BJ (cell line): ENCODE results near the gene GDE1. TPM values are rescaled to one million over a fixed set of nuclear protein-coding genes. Genes with fewer than 3 reads are reported as not detected.

ENCODE experiments used
- CTCF ChIA-PET: fragments of 350-600 bp; formaldehyde crosslinking; extraction: SDS; loops from one replicate; lab custom pipeline; 2021; ENCODE audit warnings: antibody characterized with exemption, inconsistent platforms; lab: Yijun Ruan, JAX
- POLR2A ChIA-PET: fragments of 300-600 bp; sonication (Branson Sonifier 250); formaldehyde crosslinking; extraction: SDS; loops from one replicate; lab custom pipeline; 2021; ENCODE audit warnings: antibody characterized with exemption; lab: Charles Lee
- DNase-seq: peaks from one replicate; pipeline ENCODE4 v3.0.0-alpha.2; 2011; ENCODE audit warnings: low read depth
- H3K27me3 ChIP-seq: 2 replicates; pipeline ENCODE4 v1.6.0; 2011; ENCODE audit warnings: low read length; ENCODE audit not compliant: control insufficient read depth, insufficient read depth
- H3K36me3 ChIP-seq: 2 replicates; pipeline ENCODE4 v1.5.1; 2011; ENCODE audit warnings: low read length; ENCODE audit not compliant: control insufficient read depth, insufficient read depth
- H3K4me3 ChIP-seq: 2 replicates; pipeline ENCODE4 v1.5.1; 2011; ENCODE audit warnings: low read depth, mild to moderate bottlenecking, control low read depth, low read length
- CTCF ChIP-seq: IDR thresholded peaks from 2 replicates; pipeline ENCODE4 v1.5.1; 2011; ENCODE audit warnings: low read depth, mild to moderate bottlenecking, control low read depth, inconsistent platforms, low read length, moderate library complexity; ENCODE audit not compliant: insufficient read depth
- polyA plus RNA-seq: library from polyadenylated mRNA; depleted of rRNA; stranded (reverse); fragments of >200 nt; gene quantifications from 2 replicates; pipeline ENCODE4 v1.2.3, GENCODE V29; 2011

The GDE1 gene
- polyA plus RNA-seq, 1 experiment = 39.7 TPM

GRCh38 chr16:19481769-19482168 lies 40.1 kb downstream of the GDE1 start:
- ChIA-PET CTCF (no interaction called here), POLR2A (no interaction called here)
- Histone ChIP-seq H3K27me3 (no peaks in the 10 kb centered on the region), H3K4me3 (no peak overlapping the region), H3K36me3 (no peaks in the 10 kb centered on the region)
- no peak for DNase-seq
- no peak for TF ChIP-seq CTCF

- POLR2A ChIA-PET = no interaction called here
- Histone ChIP-seq H3K27me3 (no peaks in the 10 kb centered on the region), H3K4me3 (no peak overlapping the region), H3K36me3 (no peaks in the 10 kb centered on the region)
- TF ChIP-seq CTCF = no peak
- no peak for DNase-seq
- CTCF ChIA-PET = no interaction called here
These were observed 40.6 kb downstream of the GDE1 start for GRCh38 chr16:19481296-19481695.

GRCh38 chr16:19479302-19479721 lies 42.6 kb downstream of the GDE1 start:
- POLR2A ChIA-PET = no interaction called here
- CTCF ChIA-PET = no interaction called here
- DNase-seq = no peak

GRCh38 chr16:19478505-19478904 lies 43.4 kb downstream of the GDE1 start:
- DNase-seq = no peak
- CTCF ChIA-PET = no interaction called here
- no peak for TF ChIP-seq CTCF
- Histone ChIP-seq H3K4me3 (no peak overlapping the region), H3K27me3 (no peaks in the 10 kb centered on the region), H3K36me3 (no peaks in the 10 kb centered on the region)
- POLR2A ChIA-PET = no interaction called here

More at GRCh38 chr16:19479302-19479721, 42.6 kb downstream of the GDE1 start:
- TF ChIP-seq CTCF = no peak
- no peaks in the 10 kb centered on the region for H3K27me3 ChIP-seq
- H3K36me3 ChIP-seq = no peaks in the 10 kb centered on the region
- H3K4me3 ChIP-seq = no peak overlapping the region

GRCh38 chr16:19474617-19475016 lies 47.3 kb downstream of the GDE1 start:
- DNase-seq = no peak
- Histone ChIP-seq H3K27me3 (no peaks in the 10 kb centered on the region), H3K4me3 (no peak overlapping the region), H3K36me3 (no peaks in the 10 kb centered on the region)
- CTCF ChIA-PET = interaction anchor here (1.6 kb wide), 1 partner anchor 13 kb away, joined by 5 read pairs; no protein-coding TSS in a partner anchor
- POLR2A ChIA-PET = no interaction called here
- TF ChIP-seq CTCF = no peak
